Dermis microvascular lymphatic vessel endothelial cell (primary cell): Measurements from ENCODE around the gene TSPOAP1. TPM values are rescaled to one million over a fixed set of nuclear protein-coding genes. Genes with fewer than 3 reads are reported as not detected.
"Not testable (repeated sequence)": the region's sequence is repeated elsewhere in the genome, so short reads cannot be mapped to it uniquely, and the experiment has no call there.

Experiments used
- DNase-seq, 2 donors: peaks; one replicate each; pipeline versions ENCODE4 v3.0.0 to v3.0.0-alpha.2; 2010; ENCODE audit warnings: low read depth in 2 of 2
- total RNA-seq: library from RNA; depleted of rRNA; stranded (reverse); fragments of >200 nt; gene quantifications from 2 replicates; pipeline ENCODE4 v1.2.1, GENCODE V29; 2014

Gene TSPOAP1
- total RNA-seq, 1 donor from 2014 or later = not detected

DNA sequence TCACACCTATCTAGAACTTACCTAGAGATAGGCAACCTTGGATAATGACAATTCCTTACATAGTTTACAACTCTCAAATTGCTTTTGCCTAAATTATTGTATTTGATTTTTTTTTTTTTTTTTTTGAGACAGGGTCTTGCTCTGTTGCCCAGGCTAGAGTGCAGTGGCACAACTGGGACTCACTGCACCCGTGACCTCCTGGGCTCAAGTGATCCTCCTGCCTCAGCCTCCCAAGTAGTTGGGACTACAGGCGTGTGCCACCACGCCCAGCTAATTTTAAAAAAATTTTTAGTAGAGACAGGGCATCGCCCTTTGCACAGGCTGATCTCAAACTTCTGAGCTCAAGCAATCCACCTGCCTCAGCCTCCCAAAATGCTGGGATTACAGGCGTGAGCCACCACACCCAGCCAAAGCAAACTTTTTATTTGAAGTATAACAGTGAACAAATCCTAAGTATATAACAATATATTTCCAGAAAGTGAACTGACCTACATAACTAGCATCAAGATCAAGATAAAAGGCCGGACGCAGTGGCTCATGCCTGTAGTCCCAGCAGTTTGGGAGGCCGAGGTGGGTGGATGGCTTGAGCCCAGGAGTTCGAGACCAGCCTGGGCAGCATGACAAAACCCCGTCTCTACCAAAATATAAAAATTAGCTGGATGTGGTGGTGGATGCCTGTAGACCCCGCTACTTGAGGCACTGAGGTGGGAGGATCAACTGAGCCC lies 12.7 kb upstream of the TSPOAP1 start:
- not testable (repeated sequence) for DNase-seq

DNA sequence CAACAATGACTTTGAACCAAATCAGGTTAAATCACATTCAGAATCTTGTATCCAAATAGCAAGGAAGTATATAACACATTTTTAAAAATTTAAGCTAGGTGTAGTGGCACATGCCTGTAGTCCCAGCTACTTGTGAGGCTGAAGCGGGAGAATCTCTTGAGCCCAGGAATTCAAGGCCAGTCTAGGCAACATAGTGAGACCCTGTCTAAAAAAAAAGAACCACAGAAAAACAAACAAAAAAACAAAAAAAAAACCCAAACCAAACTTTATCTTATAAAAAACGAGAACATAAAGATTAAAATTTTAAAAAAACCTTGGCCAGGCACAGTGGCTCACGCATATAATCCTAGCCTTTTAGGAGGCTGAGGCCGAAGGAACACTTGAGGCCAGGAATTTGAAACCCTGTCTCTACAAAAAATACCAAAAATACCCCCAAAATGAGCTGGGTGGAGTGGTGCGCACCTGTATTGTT lies 11.8 kb upstream of the TSPOAP1 start:
- DNase-seq = no peak

DNA sequence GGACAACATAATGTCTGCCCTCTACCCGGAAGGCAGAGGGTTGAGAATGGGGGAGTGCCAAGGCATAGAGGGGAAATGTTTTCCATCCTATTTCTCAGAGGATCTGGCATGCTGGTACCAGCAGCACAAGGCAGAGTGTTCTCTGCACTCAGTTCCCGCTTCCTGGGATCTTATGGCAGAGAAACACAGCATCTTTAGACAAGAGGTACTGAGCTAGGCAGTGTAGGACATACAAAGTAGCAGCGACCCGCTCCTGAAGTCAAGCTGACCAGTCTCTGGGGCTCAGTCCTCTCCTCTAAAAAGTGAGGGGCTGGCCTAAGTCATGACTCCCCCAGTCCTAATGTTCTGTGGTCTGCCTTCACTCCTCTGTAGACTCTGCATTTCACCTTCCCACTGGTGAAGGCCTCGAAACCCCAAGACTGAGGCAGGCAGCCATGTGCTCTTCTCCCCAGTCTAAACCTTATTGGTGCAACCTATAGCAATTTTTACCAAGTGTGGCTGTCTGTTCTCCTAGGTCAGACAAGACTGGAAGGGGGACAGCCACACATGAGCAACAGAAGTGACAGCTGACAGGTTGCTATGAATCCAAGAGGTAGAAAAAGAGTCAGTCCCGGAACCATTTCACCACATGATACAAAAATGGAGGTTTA lies 11.3 kb upstream of the TSPOAP1 start:
- no peak for DNase-seq

DNA sequence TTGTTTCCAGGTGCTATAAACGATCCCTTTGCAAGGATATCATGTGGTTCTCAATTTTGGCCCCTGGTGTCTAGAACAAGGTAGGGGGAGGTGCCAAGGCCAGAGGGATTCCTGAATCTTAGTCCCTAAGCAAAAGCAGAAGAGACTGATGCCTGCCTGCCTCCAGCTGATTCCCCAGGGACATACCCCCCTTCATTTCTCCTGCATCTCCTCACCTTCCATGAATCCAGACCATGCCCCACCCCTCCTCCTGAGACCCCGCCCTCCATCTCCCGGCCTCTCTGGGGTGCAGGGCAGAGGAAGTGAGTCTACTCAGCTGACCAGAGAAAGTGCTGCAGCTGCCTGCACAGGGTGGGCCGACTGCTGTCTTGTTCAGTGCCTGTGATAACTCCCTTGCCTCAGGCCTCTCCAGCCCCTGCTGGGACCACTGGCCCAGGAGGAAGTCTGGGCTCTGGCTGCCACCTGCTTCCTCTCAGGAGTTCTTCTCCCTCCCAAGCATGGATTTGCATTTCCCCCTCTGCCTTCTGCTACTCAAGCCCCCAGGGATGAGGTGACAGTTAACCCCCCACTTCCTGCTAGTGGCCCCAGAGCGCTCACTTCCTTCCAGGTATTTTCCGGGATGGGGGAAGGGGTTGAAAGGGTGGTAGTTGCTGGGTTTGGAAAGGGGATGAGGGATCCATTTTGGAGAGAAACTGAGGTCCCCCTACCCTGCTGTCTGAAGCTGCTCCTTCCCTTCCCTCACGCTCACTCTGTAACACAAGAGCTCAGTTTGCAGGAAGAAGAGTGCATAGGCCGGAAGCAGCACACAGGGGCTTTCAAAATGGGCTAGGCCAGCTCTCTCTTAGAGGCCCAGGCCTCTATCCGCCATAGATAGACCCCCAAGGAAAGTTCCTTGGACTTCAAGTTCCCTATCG lies 10.5 kb upstream of the TSPOAP1 start:
- no peak for DNase-seq

DNA sequence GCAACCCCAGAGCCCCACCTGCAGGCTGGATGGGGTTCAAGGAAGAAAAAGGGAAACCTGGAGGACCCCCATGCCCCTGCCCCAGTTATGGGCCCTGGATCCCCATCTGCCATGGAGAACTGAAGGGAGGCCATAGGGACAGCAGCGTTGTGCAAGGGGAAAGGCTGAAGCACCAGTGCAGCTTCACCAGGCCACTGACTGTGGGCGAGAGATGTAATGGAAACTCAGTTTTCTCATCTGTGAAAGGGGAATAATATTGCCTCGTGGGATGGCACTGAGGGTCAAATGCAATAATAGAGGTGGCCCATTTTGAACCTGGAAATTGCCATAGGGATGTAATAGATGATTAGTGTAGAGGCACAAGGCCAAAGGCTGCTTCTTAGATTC lies 9.9 kb upstream of the TSPOAP1 start:
- DNase-seq = no peak

DNA sequence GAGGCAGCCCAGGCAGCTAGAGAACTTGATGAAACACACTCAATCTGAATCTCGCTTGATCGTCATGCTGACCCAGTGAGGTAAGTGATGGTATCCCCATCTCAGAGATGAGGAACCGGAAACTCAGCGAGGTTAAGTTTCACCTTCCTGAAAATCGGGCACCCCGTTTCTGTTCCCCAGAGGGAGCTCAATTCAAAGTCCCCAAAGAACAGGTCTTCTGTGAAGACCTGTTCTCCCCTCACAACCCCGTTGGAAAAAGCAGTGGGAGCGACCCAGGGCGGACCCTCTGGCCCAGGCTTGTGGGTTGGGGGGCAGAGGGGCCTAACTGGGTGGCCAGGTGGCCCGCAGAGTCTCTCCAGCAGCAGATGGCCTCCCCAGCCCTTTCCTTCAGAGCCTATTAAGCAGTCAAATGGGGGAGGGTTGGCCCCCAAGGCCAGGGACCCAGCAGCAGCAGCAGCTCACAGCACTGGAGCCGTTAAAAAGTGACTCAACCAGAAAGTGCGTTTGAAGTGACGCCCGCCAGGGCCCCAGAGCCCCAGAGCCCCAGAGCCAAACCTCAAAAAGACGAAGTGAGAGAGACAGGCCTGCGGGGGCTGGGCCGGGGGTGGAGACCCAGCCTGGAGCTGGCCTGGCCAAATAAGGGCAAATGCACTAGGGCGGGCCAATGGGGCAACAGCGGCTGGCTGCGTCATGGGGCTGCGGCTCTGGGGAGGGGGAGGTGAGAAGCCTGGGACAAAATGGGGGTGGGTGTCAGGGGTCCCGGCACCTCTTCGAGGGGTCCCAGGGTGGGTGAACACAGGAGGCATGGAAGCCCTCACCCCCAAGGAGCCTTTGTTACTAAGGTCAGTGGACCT lies 9.2 kb upstream of the TSPOAP1 start:
- no peak for DNase-seq

DNA sequence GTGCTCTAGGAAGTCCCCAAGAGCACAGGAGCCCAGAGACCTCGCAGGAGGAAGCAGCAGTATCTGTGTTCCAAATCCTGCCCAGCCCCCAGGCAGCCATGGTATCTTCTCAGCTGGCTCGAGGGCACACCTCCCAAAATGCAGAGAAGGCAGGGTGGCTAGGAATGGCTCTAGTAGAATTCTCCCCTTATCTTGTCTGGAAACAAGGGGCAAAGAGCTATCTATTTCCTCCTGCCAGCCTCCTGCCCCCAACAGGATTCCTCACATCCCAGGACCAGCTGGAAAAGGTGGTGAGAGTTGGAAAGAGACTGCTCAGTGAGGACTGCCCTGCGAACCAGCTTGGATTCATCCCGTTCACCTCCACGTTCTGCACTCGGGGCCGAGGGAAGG lies 8.6 kb upstream of the TSPOAP1 start:
- no peak for DNase-seq

DNA sequence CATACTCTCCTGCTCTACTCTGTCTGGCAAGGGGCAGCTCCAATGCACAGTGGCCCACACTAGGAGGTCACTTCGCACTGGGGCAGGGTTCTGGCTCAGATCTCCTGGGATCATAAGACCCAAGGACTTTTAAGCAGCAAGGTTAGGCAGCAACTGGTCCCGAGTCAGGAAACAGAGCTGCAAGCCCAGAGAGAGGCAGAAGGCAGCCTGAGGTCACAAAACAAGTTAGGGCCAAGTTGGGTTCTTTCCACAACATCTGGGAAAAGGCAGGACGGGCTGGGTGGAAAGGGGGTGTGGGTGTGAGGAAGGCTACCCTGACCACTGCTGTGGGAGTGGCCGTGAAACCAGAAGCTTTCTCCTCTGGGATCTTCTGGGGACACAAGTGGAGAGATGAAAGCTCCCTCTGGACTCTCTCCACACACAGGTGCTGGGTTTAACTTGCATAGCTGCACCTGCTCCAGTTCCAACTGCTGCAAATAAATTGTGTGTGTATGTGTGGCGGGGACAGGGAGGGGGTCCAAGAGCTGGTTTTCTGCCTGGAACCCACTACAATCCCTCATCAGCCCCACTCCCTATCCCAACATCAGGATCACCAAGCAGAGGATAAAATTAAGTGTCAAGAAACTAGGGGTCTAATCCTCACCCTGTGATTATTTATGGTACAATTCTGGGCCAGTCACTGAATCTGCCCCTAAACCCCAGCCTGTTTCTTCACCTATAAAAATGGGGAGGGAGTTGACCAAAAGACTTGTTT lies 8.0 kb upstream of the TSPOAP1 start:
- no peak for DNase-seq

DNA sequence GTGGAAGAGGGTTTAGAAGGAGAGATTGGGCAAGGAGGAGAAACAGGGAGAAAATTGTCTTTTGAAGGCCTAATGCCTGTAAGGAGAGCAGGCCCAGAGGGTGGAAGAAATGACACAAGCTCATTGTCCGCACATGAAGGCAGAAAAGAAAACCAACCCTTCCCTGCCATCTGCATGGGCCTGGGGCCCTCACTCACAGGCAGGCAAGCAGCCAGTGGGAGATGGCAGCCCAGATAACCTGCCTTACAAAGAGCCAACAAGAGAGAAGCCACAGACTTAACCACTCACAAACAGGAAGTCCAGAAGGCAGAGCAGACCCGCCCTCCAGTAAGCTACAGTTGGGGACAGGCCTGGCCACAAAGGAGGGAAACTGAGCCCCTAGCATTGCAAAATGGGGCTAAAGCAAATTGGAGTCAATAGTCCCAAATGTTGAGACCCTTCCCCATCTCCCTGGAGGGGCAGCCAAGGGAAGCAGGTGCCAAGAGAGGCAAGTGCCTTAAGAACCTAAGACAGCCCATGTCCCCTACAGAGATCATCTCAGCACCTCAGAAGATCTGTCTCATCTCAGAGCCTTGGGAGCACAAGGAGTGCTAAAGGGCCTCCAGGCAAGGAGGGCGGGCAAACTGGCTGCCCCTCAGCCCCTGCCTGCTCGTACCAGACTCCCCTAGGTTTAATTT lies 7.3 kb upstream of the TSPOAP1 start:
- DNase-seq = no peak

DNA sequence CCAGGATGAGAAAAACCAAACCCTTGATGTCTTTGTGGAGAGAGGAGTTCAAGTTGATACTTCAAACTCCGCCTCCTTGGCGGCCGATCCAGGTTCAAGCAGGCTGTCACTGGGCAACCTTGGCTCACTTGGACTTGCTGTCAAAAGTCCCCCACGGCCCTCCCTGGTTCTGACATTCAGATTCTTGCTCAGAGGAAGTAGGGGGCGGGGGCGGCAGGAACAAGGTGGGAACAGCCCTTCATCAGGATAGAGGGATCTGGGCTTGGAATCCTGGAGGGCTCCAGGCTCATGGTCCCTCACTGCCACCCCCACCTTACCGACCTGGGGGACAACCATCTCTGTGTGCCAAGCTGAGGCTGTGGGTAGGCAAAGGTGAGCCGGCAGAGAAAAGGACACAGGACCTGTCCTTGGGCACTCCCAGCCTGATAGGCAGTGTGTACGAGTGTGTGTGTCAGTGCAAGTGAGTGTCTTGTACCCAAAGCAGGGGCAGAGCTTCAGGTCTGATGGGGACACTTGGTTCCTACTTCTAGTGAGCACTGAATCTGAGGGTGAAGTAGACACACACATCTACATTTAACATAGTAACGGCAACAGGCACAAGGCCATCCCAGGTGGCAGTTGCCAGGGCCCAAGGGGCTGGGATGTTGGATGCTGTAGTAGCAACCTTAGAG lies 6.6 kb upstream of the TSPOAP1 start:
- no peak for DNase-seq

DNA sequence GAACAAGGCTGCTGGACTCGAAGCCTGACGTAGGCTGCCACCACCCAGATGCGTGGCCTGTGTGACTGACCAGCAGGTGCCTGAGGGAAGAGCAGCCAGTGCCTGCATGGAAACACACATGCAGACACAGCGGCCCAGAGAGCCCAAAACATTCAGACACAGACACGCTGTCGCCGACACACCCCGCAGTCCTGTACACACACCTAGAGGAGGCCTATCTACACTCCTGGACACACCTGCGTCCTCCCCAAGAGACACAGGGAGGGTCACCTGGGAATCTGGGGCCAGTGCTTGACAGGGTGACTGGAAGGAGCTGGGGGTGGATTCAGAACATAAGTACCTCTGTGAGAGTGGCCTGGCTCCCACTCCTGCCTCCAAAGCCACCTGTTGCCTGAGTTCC lies 6.1 kb upstream of the TSPOAP1 start:
- DNase-seq = no peak

DNA sequence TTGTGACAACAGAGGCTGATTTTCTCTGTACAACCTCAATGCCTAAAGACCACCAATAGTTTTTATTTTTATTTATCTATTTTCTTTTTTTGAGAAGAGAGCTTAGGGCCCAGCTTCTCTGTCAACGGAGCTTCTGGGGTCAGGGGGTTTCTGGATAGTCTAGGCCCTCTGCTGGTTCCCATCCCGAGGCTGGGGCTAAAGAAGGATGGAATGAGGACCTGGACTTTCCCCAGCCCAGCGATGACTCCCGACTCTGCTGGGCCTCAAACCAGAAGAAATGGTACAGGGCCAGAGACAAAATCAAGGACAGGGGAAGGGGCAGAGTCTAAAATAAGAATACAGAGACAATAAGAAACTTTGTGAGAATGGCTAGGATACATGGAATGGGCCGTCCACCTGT lies 5.7 kb upstream of the TSPOAP1 start:
- DNase-seq = no peak

DNA sequence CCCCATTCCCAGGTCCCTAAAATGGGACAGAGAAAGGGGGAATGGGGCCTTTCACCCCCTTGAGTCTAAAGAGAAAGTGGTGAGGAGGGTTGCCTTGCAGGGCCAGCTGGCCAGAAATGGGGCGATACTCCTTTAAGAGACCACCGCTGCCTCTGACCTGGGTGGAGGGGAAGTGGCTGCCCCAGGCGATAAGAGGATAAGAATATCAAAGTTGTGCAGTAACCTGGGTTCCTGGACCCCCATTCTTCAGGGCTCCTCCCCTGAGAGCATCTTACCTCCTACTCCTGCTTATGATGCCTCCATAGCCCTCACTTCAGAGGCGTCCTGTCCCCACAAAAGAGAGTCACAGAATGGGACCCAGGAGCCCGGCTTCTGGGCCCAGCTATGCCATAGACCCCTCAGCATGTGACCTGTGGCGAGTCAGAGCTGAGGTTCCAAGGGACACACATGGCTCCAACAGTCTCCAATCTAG lies 5.2 kb upstream of the TSPOAP1 start:
- no peak for DNase-seq

DNA sequence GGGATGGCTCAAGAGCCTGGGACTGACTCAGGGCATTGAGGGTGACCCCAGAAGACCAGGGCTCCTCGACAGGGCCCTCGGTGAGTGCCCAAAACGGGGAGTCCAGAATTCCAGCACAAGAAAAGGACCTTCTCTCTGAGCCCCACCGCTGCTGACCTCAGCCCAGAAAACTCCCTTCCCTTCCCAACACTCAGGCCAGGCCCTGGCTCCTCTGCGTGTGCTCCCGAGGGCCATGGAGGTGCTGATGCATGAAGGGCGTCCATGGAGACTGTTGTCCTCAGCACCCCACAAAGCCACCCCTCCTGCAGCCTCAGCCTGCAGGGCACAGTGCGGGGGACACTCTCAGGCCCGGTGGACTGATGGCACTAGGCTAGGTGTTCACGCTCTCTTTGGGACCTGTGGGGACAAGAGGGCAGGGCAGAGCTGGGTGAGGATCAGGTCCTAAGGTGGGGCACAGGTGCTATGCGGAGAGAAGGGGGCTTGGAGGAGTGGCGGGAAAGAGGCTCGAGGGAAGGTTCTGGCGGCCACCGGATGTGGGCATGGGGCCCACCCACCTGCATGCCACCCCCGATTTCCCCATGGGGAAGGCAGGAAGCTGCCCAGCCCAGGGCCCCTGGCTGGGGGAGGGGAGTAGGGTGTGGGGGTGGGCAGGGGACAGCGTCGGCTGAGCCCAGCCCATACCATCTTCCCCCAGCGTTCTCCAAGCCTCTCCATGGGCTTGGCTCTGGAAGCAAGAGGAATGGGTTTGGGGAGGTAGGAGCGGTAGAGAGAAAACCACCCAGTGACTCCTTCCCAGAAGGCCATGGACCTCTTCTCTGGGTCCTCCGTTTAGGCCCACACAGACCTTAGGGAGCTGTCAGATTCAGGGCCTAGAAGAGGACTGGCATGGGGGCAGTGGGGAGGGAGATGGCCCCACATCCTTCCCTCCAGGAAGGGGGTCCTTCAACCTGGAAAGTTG lies 4.5 kb upstream of the TSPOAP1 start:
- DNase-seq = no peak

DNA sequence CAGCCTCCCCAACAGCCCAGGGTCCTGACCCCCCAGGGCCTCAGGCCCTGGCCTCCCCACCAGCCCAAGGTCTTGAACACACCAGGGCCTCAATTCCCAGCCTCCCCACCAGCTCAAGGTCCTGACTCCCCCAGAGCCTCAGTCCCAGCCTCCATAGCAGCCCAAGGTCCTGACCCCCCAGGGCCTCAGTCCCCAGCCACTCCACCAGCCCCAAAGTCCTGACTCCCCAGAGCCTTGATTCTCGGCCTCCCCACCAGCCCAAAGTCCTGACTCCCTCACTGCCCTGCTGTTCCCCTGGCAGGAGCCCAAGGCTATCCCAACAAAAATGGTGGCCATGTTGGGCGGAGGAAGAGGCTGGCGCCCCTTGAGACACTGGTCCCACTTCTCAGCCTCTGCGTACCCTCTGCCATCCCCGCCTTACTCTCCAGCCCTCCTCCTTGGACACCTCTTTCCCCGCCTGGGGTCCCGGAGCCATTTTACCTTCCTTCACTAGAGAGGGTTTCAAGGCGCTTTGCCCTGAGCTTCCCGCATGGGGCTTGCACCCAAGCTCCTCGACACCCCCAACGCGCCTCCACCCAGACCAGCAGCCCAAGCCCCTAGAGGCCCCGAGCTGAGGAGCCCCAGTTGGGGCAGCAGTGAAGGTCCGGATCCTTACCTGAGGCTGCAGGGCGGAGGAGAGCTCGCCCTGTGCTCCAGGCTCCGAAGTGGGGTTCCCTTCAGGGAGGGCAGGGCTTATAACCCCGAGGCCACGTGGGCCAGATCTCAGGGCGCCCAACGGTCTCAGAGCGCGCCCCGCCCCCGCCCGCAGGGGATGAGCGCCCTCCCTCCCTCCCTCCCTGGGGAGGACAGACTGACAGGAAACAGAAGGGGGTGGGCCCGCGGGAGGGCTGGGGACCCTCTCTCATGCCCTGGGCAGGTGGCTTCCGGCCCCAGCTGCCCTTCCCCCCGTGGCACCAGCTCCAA lies 3.5 kb upstream of the TSPOAP1 start:
- DNase-seq = no peak

DNA sequence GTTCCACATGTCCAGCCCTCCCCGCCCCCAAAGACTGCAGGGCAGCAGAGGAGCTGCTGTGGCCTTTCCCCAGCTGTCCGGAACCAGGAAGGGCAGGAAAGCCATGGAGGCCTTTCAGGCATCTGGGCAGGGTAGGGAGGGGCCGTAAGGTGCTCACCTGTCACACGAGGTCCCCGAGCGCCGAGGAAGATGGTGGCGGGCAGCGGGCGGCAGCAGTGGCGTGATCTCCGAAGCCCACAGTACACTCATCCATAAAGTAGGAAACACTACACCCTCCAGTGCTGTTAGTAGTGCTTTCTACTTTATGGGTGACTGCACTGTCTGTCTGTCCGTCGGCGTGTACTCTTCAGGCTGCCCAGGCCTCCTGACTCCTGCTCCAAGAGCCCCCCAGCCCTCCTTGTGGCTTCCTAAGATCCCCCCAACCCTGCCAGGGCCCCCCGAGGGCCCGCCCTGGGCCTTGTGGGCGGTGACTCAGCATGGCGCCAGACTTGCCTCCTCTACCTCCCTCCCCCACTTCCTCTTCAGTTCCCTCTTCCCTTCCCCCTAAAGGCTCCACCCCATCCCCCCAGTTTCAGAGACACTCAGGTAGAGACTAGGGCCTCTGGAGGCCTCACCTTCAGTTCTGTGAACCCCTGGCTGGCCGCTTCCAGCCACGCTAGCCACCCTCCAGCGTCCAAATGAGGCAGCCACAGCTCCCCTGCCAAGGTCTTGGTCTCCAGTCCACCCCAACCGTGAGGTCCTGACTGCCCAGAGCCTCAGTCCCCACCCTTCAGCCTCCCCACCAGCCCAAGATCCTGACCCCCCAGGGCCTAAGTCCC lies 2.6 kb upstream of the TSPOAP1 start:
- DNase-seq = no peak
